Activated gamma-delta T cell treated with anti-CD3 and anti-CD28 coated beads, Interleukin-2, amount 50 U/mL, for 16 hours (primary cell): Measurements from ENCODE around the gene UBTFL1.
"Not testable (repeated sequence)": the region's sequence is repeated elsewhere in the genome, so short reads cannot be mapped to it uniquely, and the experiment has no call there.

Experiments
- DNase-seq: peaks from one replicate; pipeline ENCODE4 v3.0.0-alpha.2; 2020; ENCODE audit warnings: low read depth

UBTFL1 gene

GRCh38 chr11:90085650-90086049, at the start of gene UBTFL1:
Gene UBTFL1, plus strand, starts transcription at chr11:90085950. Its CDS starts 0 bp downstream, at chr11:90085950.
- not testable (repeated sequence) for DNase-seq

GRCh38 chr11:90051591-90052209, 34.0 kb upstream of the UBTFL1 start:
- DNase-seq = not testable (repeated sequence)

GRCh38 chr11:90052311-90052710, 33.4 kb upstream of the UBTFL1 start:
- DNase-seq = not testable (repeated sequence)

GRCh38 chr11:90053545-90053944, 32.2 kb upstream of the UBTFL1 start:
- not testable (repeated sequence) for DNase-seq

- DNase-seq = not testable (repeated sequence)
Observed at GRCh38 chr11:90088731-90089130, 3.0 kb downstream of the UBTFL1 start.

- not testable (repeated sequence) for DNase-seq
Observed at GRCh38 chr11:90095230-90095924, 9.6 kb downstream of the UBTFL1 start.

- DNase-seq = not testable (repeated sequence)
Observed at GRCh38 chr11:90098261-90098660, 12.5 kb downstream of the UBTFL1 start.

- DNase-seq = no peak
Observed at GRCh38 chr11:90100431-90100830, 14.7 kb downstream of the UBTFL1 start.

GRCh38 chr11:90113541-90113940, 27.8 kb downstream of the UBTFL1 start:
- no peak for DNase-seq

- DNase-seq = no peak
Observed at GRCh38 chr11:90120191-90120590, 34.4 kb downstream of the UBTFL1 start.

GRCh38 chr11:90124371-90124770, 38.6 kb downstream of the UBTFL1 start:
- DNase-seq = no peak

GRCh38 chr11:90124946-90125345, 39.2 kb downstream of the UBTFL1 start:
- DNase-seq = no peak

- DNase-seq = no peak
Observed at GRCh38 chr11:90133560-90134477, 48.1 kb downstream of the UBTFL1 start.

- DNase-seq = no peak
Observed at GRCh38 chr11:90134478-90135003, 48.8 kb downstream of the UBTFL1 start, which contains the start of gene NAALAD2. Gene NAALAD2, plus strand, starts transcription at chr11:90134663. Its CDS starts 96 bp downstream, at chr11:90134759.

GRCh38 chr11:90135016-90135415, 49.3 kb downstream of the UBTFL1 start:
- no peak for DNase-seq
